Spleen (tissue), 7 donors: ENCODE data around the gene HOXA1.

Source experiments
- CTCF ChIP-seq, 11 experiments: fragments of 200-600 bp in 7 of 11; fragments of 450-650 bp in 4 of 11; sonication (generic) in 4 of 11; IDR thresholded peaks in 8 of 11; conservative IDR thresholded peaks in 3 of 11; 1 replicate in 7 of 11; 2 replicates in 4 of 11; pipeline versions ENCODE4 v1.4.0 to v1.8.0; 2016 to 2021; ENCODE audit warnings: antibody characterized with exemption in 11 of 11, inconsistent platforms in 4 of 11, mild to moderate bottlenecking in 1 of 11
- POLR2A ChIP-seq, 3 donors: fragments of 450-650 bp; IDR thresholded peaks; one replicate each; pipeline ENCODE4 v1.5.1; 2017; ENCODE audit warnings: antibody characterized with exemption in 3 of 3, mild to moderate bottlenecking in 1 of 3
- POLR2AphosphoS5 ChIP-seq, 3 donors: sonication (generic); formaldehyde crosslinking; IDR thresholded peaks; one replicate each; pipeline ENCODE4 v1.5.1; 2017; ENCODE audit warnings: antibody characterized with exemption in 3 of 3
- donor health status: DM: no; HTN: no; CAD: no; lungs with moderate emphysema.
- donor health status: DM: no; HTN: no; CAD: no.
- donor health status: DM: no; HTN: no; CAD: no.

GRCh38 chr7:27126596-27127327 is 31.0 kb upstream of the HOXA1 start:
- TF ChIP-seq POLR2A (IDR thresholded peaks at IDR 0.05) (no peak), CTCF (IDR thresholded peaks at IDR 0.05 in 8 of 11, conservative IDR thresholded peaks at IDR 0.05 in 3 of 11) (no peak), POLR2AphosphoS5 (IDR thresholded peaks at IDR 0.05) (no peak)
